GM21390 (cell line): ENCODE results near the gene ARL6IP6.
A peak's percentile ranks its signal among the peaks of the same experiment; 100 is the strongest.
"Not testable (repeated sequence)": the region's sequence is repeated elsewhere in the genome, so short reads cannot be mapped to it uniquely, and the experiment has no call there.

ENCODE experiments used
- ATAC-seq: cut with Tn5 transposase; IDR thresholded peaks from one replicate; pipeline ENCODE4 v1.9.1; 2021; ENCODE audit not compliant: unreplicated experiment

ARL6IP6 gene

GRCh38 chr2:152720794-152721193 lies 2.4 kb downstream of the ARL6IP6 start:
- ATAC-seq: no peak

GRCh38 chr2:152722639-152723038 lies 4.2 kb downstream of the ARL6IP6 start:
- ATAC-seq: not testable (repeated sequence)

GRCh38 chr2:152723918-152724317 lies 5.5 kb downstream of the ARL6IP6 start:
- ATAC-seq: no peak

- ATAC-seq: no peak
These were observed 11.4 kb downstream of the ARL6IP6 start for GRCh38 chr2:152729844-152730243.

GRCh38 chr2:152730591-152731333 lies 12.3 kb downstream of the ARL6IP6 start:
- peak; percentile 88 for ATAC-seq

- ATAC-seq: not testable (repeated sequence)
These were observed 19.1 kb downstream of the ARL6IP6 start for GRCh38 chr2:152737509-152737908.

GRCh38 chr2:152738438-152738837 lies 20.0 kb downstream of the ARL6IP6 start:
- ATAC-seq: no peak

GRCh38 chr2:152739705-152740104 lies 21.3 kb downstream of the ARL6IP6 start:
- ATAC-seq: not testable (repeated sequence)

GRCh38 chr2:152740743-152741328 lies 22.4 kb downstream of the ARL6IP6 start:
- ATAC-seq: peak; percentile 83

- no peak for ATAC-seq
These were observed 24.6 kb downstream of the ARL6IP6 start for GRCh38 chr2:152743002-152743401.

GRCh38 chr2:152747751-152748150 lies 29.3 kb downstream of the ARL6IP6 start:
- ATAC-seq: not testable (repeated sequence)

GRCh38 chr2:152755029-152755428 lies 36.6 kb downstream of the ARL6IP6 start:
- ATAC-seq: no peak

GRCh38 chr2:152759290-152760072 lies 41.1 kb downstream of the ARL6IP6 start:
- ATAC-seq: no peak

- no peak for ATAC-seq
These were observed 42.8 kb downstream of the ARL6IP6 start for GRCh38 chr2:152761214-152761613.

GRCh38 chr2:152762202-152762601 lies 43.8 kb downstream of the ARL6IP6 start:
- no peak for ATAC-seq

- not testable (repeated sequence) for ATAC-seq
These were observed 44.8 kb downstream of the ARL6IP6 start for GRCh38 chr2:152763208-152763607.

GRCh38 chr2:152763651-152764050 lies 45.2 kb downstream of the ARL6IP6 start:
- ATAC-seq: no peak

- ATAC-seq: no peak
These were observed 48.5 kb downstream of the ARL6IP6 start for GRCh38 chr2:152766928-152767327.

- ATAC-seq: no peak
These were observed 62.8 kb downstream of the ARL6IP6 start for GRCh38 chr2:152781175-152781574.

GRCh38 chr2:152782171-152782570 lies 63.8 kb downstream of the ARL6IP6 start:
- ATAC-seq: no peak

GRCh38 chr2:152790883-152791282 lies 72.5 kb downstream of the ARL6IP6 start:
- no peak for ATAC-seq

- ATAC-seq: no peak
These were observed 73.6 kb downstream of the ARL6IP6 start for GRCh38 chr2:152791979-152792378.
